Tibial artery (tissue), 4 donors: ENCODE results near the gene ZSWIM7.

Experiments
- DNase-seq, 2 donors: peaks; one replicate each; pipeline ENCODE4 v3.0.0-alpha.2; 2019
- H3K27ac ChIP-seq, 2 donors: fragments of 200-600 bp; sonication (generic) in 1 of 2; 1 replicate in 1 of 2; 2 replicates in 1 of 2; pipeline ENCODE4 v1.5.1; 2018 to 2019; ENCODE audit warnings: mild to moderate bottlenecking in 1 of 2
- H3K27me3 ChIP-seq, 2 donors: fragments of 200-600 bp; sonication (generic) in 1 of 2; one replicate each; pipeline versions ENCODE4 v1.5.1 to v1.6.0; 2016 to 2019
- H3K36me3 ChIP-seq, 3 donors: fragments of 200-600 bp; sonication (generic) in 2 of 3; one replicate each; pipeline ENCODE4 v1.5.1; 2016 to 2019; ENCODE audit warnings: mild to moderate bottlenecking in 2 of 3
- H3K4me1 ChIP-seq, 4 donors: fragments of 200-600 bp; sonication (generic) in 2 of 4; 1 replicate in 3 of 4; 2 replicates in 1 of 4; pipeline ENCODE4 v1.5.1; 2016 to 2019
- H3K4me3 ChIP-seq, 2 donors: fragments of 200-600 bp; sonication (generic) in 1 of 2; 1 replicate in 1 of 2; 2 replicates in 1 of 2; pipeline ENCODE4 v1.5.1; 2018 to 2019; ENCODE audit warnings: mild to moderate bottlenecking in 2 of 2
- H3K9me3 ChIP-seq, 3 donors: fragments of 200-600 bp; sonication (generic) in 1 of 3; one replicate each; pipeline ENCODE4 v1.5.1; 2016 to 2019
- CTCF ChIP-seq, 2 experiments: fragments of 200-600 bp in 1 of 2; fragments of 450-650 bp in 1 of 2; IDR thresholded peaks; one replicate each; pipeline ENCODE4 v1.5.1; 2017 to 2019; ENCODE audit warnings: antibody characterized with exemption in 2 of 2, mild to moderate bottlenecking in 1 of 2, moderate library complexity in 1 of 2
- intact Hi-C: fragments of 100-400 bp; cut with DNase I; formaldehyde crosslinking; loops from one replicate; pipeline ENCODE4 v1.15.0; 2023; ENCODE audit warnings: low total_unique reads

ZSWIM7 gene

GRCh38 chr17:16037636-16038035 is 38.1 kb upstream of the ZSWIM7 start:
- no peak for TF ChIP-seq CTCF (IDR thresholded peaks at IDR 0.05)
- H3K27me3 ChIP-seq, result no peaks in the 10 kb centered on the region
- no peaks in the 10 kb centered on the region for H3K4me1 ChIP-seq
- intact Hi-C loops, result no loop called here
- DNase-seq, result no peak
- H3K9me3 ChIP-seq, result no peaks in the 10 kb centered on the region
- no peak overlapping the region for H3K4me3 ChIP-seq
- H3K27ac ChIP-seq, result no peak overlapping the region
- peaks cover 63 to 97% (median 79%) of the 10 kb centered on the region in 3 donors for H3K36me3 ChIP-seq

DNA sequence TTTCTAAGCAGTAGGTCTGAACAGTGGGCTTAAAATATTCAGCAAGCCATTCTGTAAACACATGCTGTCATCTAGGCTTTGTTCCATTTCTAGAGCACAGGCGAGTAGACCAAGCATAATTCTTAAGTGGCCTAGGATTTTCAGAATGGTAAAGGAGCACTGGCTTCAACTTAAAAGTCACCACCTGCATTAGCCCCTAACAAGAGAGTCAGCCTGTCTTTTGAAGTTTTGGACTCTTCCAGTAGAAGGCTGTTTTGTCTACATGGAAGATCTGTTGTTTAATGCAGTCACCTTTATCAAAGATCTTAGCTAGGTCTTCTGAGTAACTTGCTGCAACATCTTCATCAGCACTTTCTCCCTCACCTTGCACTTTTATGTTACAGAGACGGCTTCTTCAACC is 36.8 kb upstream of the ZSWIM7 start:
- peaks cover 73 to 97% (median 81%) of the 10 kb centered on the region in 3 donors for H3K36me3 ChIP-seq
- H3K4me3 ChIP-seq, result no peak overlapping the region
- no peak for TF ChIP-seq CTCF (IDR thresholded peaks at IDR 0.05)
- no peaks in the 10 kb centered on the region for H3K4me1 ChIP-seq
- intact Hi-C loops, result no loop called here
- H3K27me3 ChIP-seq, result no peaks in the 10 kb centered on the region
- no peak overlapping the region for H3K27ac ChIP-seq
- no peaks in the 10 kb centered on the region for H3K9me3 ChIP-seq
- no peak for DNase-seq

- H3K27me3 ChIP-seq, result no peaks in the 10 kb centered on the region
- DNase-seq, result no peak
- peaks cover 85 to 97% (median 91%) of the 10 kb centered on the region in 3 donors for H3K36me3 ChIP-seq
- no peak overlapping the region for H3K27ac ChIP-seq
- no peaks in the 10 kb centered on the region for H3K9me3 ChIP-seq
- no peak for TF ChIP-seq CTCF (IDR thresholded peaks at IDR 0.05)
- no peak overlapping the region for H3K4me3 ChIP-seq
- intact Hi-C loops, result no loop called here
- H3K4me1 ChIP-seq, result no peaks in the 10 kb centered on the region
Measured at GRCh38 chr17:16033729-16034349, 34.3 kb upstream of the ZSWIM7 start.

- Histone ChIP-seq H3K4me1 (peaks cover 0 to 12% (median 4%) of the 10 kb centered on the region in 4 donors), H3K36me3 (peaks cover 79 to 88% (median 84%) of the 10 kb centered on the region in 3 donors), H3K27ac (peak overlapping the region; percentile 36 to 59), H3K9me3 (no peaks in the 10 kb centered on the region), H3K27me3 (no peaks in the 10 kb centered on the region), H3K4me3 (no peak overlapping the region)
- intact Hi-C loops, result no loop called here
- no peak for DNase-seq
- no peak for TF ChIP-seq CTCF (IDR thresholded peaks at IDR 0.05)
Measured at GRCh38 chr17:16027708-16028584, 28.4 kb upstream of the ZSWIM7 start.

DNA sequence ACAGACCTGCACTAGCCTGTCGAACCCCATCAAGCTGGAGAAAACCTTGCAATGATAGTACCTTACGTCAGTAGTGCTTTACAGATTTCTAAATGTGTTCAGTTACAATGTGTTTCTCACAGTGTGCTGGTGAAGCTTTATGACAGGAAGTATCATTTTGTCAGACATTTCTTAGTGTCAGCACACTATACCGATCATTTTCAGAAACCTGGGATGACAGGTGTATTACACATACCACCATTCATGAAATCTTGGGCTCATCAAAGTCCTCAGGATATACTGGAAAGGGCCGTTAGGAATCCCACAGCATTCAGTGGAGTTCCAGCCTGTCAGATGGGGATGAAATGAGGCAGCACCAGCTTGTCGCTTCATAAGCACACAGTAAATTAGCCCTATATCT is 27.4 kb upstream of the ZSWIM7 start:
- Histone ChIP-seq H3K27ac (peak overlapping the region in 1 of 2 donors; percentile 36), H3K9me3 (no peaks in the 10 kb centered on the region), H3K27me3 (no peaks in the 10 kb centered on the region), H3K4me3 (no peak overlapping the region), H3K4me1 (peaks cover 0 to 12% (median 4%) of the 10 kb centered on the region in 4 donors), H3K36me3 (peaks cover 68 to 82% (median 74%) of the 10 kb centered on the region in 3 donors)
- intact Hi-C loops, result no loop called here
- no peak for DNase-seq
- no peak for TF ChIP-seq CTCF (IDR thresholded peaks at IDR 0.05)
